ENCODE measurements around the gene PCLO. TPM values are rescaled to one million over a fixed set of nuclear protein-coding genes. Genes with fewer than 3 reads are reported as not detected.

The PCLO gene
- total and polyA plus RNA-seq, 2 of the 8 experiments (the other 6 are each of a cell fraction or from before 2014, with no cell fraction given) = 1.5 to 3.2 TPM

DNA sequence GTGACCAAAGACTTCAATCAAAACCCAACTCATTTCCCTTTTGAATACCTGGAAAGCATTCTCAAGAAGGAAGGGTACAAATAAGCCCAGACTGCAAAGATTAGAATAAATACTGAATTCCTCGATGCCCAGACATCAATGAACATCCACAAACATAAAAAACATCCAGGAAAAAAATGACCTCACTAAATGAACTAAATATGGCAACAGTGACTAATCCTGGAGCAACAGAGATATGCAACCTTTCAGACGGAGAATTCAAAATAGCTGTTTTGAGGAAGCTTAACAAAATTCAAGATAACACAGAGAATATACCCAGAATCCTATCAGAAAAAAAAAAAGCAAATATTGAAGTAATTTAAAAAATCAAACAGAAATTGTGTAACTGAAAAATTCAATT lies 43.2 kb downstream of the PCLO start:
- Histone ChIP-seq H3K9ac (replicated peaks in 1 of 4; ENCODE audit: extremely low read depth in 1 of 4, low read depth in 3 of 4, low read length in 3 of 4) (no peak overlapping the region), H2AK5ac (ENCODE audit: low read depth, low read length) (no peak overlapping the region), H3K27me3 (replicated peaks in 1 of 4; ENCODE audit: control insufficient read depth in 3 of 4, extremely low read depth in 1 of 4, insufficient read depth in 3 of 4, low read length in 3 of 4) (no peaks in the 10 kb centered on the region), H3K18ac (ENCODE audit: extremely low read depth, low read length) (no peak overlapping the region), H2BK15ac (ENCODE audit: low read length) (no peak overlapping the region), H3K36me3 (ENCODE audit: control insufficient read depth in 2 of 4, insufficient read depth in 4 of 4, low read length in 3 of 4) (no peaks in the 10 kb centered on the region), H4K5ac (ENCODE audit: insufficient read length, low read depth, low read length) (no peak overlapping the region), H4K8ac (ENCODE audit: extremely low read depth, insufficient read depth, low read length) (no peak overlapping the region), H3K23ac (ENCODE audit: insufficient read length) (no peak overlapping the region), H2BK20ac (ENCODE audit: low read length) (no peak overlapping the region), H4K20me1 (replicated peaks in 1 of 2; ENCODE audit: control insufficient read depth in 1 of 2, insufficient read depth in 2 of 2, low read length in 2 of 2) (no peaks in the 10 kb centered on the region), H3K14ac (ENCODE audit: insufficient read length) (no peak overlapping the region), H3K56ac (replicated peaks; ENCODE audit: insufficient read length, low read depth, low read length) (no peak overlapping the region), H3K79me1 (ENCODE audit: low read depth, low read length) (no peaks in the 10 kb centered on the region), H3K23me2 (ENCODE audit: low read depth, low read length) (no peaks in the 10 kb centered on the region), H4K91ac (replicated peaks; ENCODE audit: insufficient read length, low read length) (no peak overlapping the region), H2AFZ (ENCODE audit: low read length) (no peak overlapping the region), H2BK5ac (ENCODE audit: low read depth, low read length) (no peak overlapping the region), H3K4me1 (replicated peaks in 1 of 4; ENCODE audit: control insufficient read depth in 3 of 4, insufficient read depth in 4 of 4, low read length in 3 of 4) (peaks cover 0 to 11% (median 2%) of the 10 kb centered on the region in 4 experiments; a peak in 2 of 7 replicates), H3K79me2 (ENCODE audit: control insufficient read depth in 1 of 2, insufficient read depth in 2 of 2, low read length in 2 of 2) (no peaks in the 10 kb centered on the region), H3K4me3 (ENCODE audit: extremely low read depth in 1 of 4, insufficient read depth in 2 of 4, low read depth in 3 of 4, low read length in 4 of 4) (no peak overlapping the region), H3K4ac (replicated peaks; ENCODE audit: insufficient read length, low read depth, low read length) (no peak overlapping the region), H3K4me2 (ENCODE audit: insufficient read depth in 1 of 2, low read depth in 2 of 2, low read length in 2 of 2) (no peak overlapping the region), H3K9me3 (ENCODE audit: insufficient read depth in 2 of 2, low read depth in 1 of 2, low read length in 1 of 2) (peaks cover 4 to 6% of the 10 kb centered on the region in 2 experiments; a peak in 2 of 4 replicates), H2BK12ac (ENCODE audit: low read depth, low read length) (no peak overlapping the region), H2BK120ac (replicated peaks; ENCODE audit: low read depth, low read length) (no peak overlapping the region), H3K27ac (ENCODE audit: low read depth, low read length) (no peak overlapping the region)
- CTCF ChIA-PET (ENCODE audit: partially characterized antibody) = interaction anchor here (0.6 to 1.0 kb wide), 3 partner anchors 9 to 1447 kb away, joined by 3 to 5 read pairs (median 3); no protein-coding TSS in a partner anchor
- TF ChIP-seq CBX5 (IDR thresholded peaks at IDR 0.05; ENCODE audit: low read depth, low read length) (no peak), SIRT6 (IDR thresholded peaks at IDR 0.05; ENCODE audit: low read length) (no peak), CEBPB (IDR thresholded peaks at IDR 0.05; ENCODE audit: low read depth, low read length) (no peak), RXRA (IDR thresholded peaks at IDR 0.05; ENCODE audit: insufficient read depth, low read depth, low read length) (no peak)
- TF ChIP-seq, protein P1, sequence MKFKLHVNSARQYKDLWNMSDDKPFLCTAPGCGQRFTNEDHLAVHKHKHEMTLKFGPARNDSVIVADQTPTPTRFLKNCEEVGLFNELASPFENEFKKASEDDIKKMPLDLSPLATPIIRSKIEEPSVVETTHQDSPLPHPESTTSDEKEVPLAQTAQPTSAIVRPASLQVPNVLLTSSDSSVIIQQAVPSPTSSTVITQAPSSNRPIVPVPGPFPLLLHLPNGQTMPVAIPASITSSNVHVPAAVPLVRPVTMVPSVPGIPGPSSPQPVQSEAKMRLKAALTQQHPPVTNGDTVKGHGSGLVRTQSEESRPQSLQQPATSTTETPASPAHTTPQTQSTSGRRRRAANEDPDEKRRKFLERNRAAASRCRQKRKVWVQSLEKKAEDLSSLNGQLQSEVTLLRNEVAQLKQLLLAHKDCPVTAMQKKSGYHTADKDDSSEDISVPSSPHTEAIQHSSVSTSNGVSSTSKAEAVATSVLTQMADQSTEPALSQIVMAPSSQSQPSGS (IDR thresholded peaks at IDR 0.05; ENCODE audit: low read length) = no peak
- TF ChIP-seq, protein P2, sequence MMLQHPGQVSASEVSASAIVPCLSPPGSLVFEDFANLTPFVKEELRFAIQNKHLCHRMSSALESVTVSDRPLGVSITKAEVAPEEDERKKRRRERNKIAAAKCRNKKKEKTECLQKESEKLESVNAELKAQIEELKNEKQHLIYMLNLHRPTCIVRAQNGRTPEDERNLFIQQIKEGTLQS (IDR thresholded peaks at IDR 0.05; ENCODE audit: insufficient read depth, low read depth, low read length) = no peak
- POLR2A ChIA-PET (ENCODE audit: partially characterized antibody) = no interaction called here
- no peak for FAIRE-seq
- WGBS, 2 experiments (ENCODE audit: extremely low coverage in 1 of 2, insufficient coverage in 1 of 2, insufficient read length in 1 of 2, insufficient replicate concordance in 2 of 2, low coverage in 1 of 2, low lambda C conversion rate in 2 of 2, missing lambda C conversion rate in 1 of 2) = 89% methylated on average over 2 of the region's 2 CpGs; no CpG with 5 or more reads in 1 of the 2 experiments
- DNase-seq (ENCODE audit: low read depth in 1 of 2, low spot score in 2 of 2) = no peak
